HG03521 (cell line): ENCODE measurements around the gene PRPSAP1.

Experiments used
- ATAC-seq: cut with Tn5 transposase; IDR thresholded peaks from one replicate; pipeline ENCODE4 v1.9.1; 2021; ENCODE audit warnings: mild to moderate bottlenecking, moderate library complexity; ENCODE audit not compliant: unreplicated experiment

Gene PRPSAP1

GRCh38 chr17:76353599-76354316 lies at the start of gene PRPSAP1:
PRPSAP1 (minus strand) TSS chr17:76353916; CDS start chr17:76353703, 213 bp downstream.
- peak; percentile 79 for ATAC-seq

GRCh38 chr17:76402711-76403110 lies 49.0 kb upstream of the PRPSAP1 start:
- ATAC-seq, result no peak

GRCh38 chr17:76399175-76400172 lies 45.8 kb upstream of the PRPSAP1 start:
- ATAC-seq, result no peak

GRCh38 chr17:76398523-76399174 lies 44.9 kb upstream of the PRPSAP1 start:
- ATAC-seq, result no peak

GRCh38 chr17:76397687-76398522 lies 44.2 kb upstream of the PRPSAP1 start:
- no peak for ATAC-seq

- no peak for ATAC-seq
These were observed 43.5 kb upstream of the PRPSAP1 start for GRCh38 chr17:76397184-76397583.

GRCh38 chr17:76395980-76396379 lies 42.3 kb upstream of the PRPSAP1 start:
- ATAC-seq, result no peak

- ATAC-seq, result no peak
These were observed 40.5 kb upstream of the PRPSAP1 start for GRCh38 chr17:76394166-76394565.

- ATAC-seq, result no peak
These were observed 37.5 kb upstream of the PRPSAP1 start for GRCh38 chr17:76391200-76391715.

GRCh38 chr17:76390003-76390421 lies 36.3 kb upstream of the PRPSAP1 start:
- no peak for ATAC-seq

- no peak for ATAC-seq
These were observed 35.5 kb upstream of the PRPSAP1 start for GRCh38 chr17:76388966-76389888.

- no peak for ATAC-seq
These were observed 33.5 kb upstream of the PRPSAP1 start for GRCh38 chr17:76386966-76387765.

- ATAC-seq, result peak; percentile 30
These were observed 32.4 kb upstream of the PRPSAP1 start for GRCh38 chr17:76385892-76386786.

GRCh38 chr17:76384987-76385891 lies 31.5 kb upstream of the PRPSAP1 start:
- no peak for ATAC-seq

GRCh38 chr17:76384222-76384986 lies 30.7 kb upstream of the PRPSAP1 start, which contains the start of gene SPHK1:
SPHK1 (plus strand) TSS chr17:76384609; CDS start chr17:76385645, 1,036 bp downstream.
- ATAC-seq, result peak; percentile 57
